H9 (cell line): ENCODE measurements around the gene PALD1. TPM values are rescaled to one million over a fixed set of nuclear protein-coding genes. Genes with fewer than 3 reads are reported as not detected.

Source experiments
- DNase-seq: peaks from one replicate; pipeline ENCODE4 v3.0.0-alpha.2; 2017
- H2AFZ ChIP-seq: one replicate; pipeline ENCODE4 v1.6.1; 2013; ENCODE audit warnings: mild to moderate bottlenecking, low read length, control low read depth, moderate library complexity
- H2AK5ac ChIP-seq: 2 replicates; pipeline ENCODE4 v1.6.1; 2013; ENCODE audit warnings: low read length, control low read depth, mixed read lengths; ENCODE audit not compliant: insufficient read length
- H2BK120ac ChIP-seq: one replicate; pipeline ENCODE4 v1.6.1; 2013; ENCODE audit warnings: low read depth, mild to moderate bottlenecking, low read length, control low read depth, inconsistent platforms; ENCODE audit not compliant: poor library complexity, severe bottlenecking
- H2BK12ac ChIP-seq: 2 replicates; pipeline ENCODE4 v1.6.1; 2013; ENCODE audit warnings: low read length, control low read depth, mixed read lengths, low read depth; ENCODE audit not compliant: insufficient read length
- H2BK15ac ChIP-seq: 2 replicates; pipeline ENCODE4 v1.6.1; 2013; ENCODE audit warnings: low read depth, low read length, control low read depth
- H2BK20ac ChIP-seq: one replicate; pipeline ENCODE4 v1.6.1; 2013; ENCODE audit warnings: low read depth, mild to moderate bottlenecking, low read length, control low read depth, inconsistent platforms; ENCODE audit not compliant: poor library complexity, severe bottlenecking
- H2BK5ac ChIP-seq: 2 replicates; pipeline ENCODE4 v1.6.1; 2013; ENCODE audit warnings: low read length, control low read depth, mixed read lengths; ENCODE audit not compliant: insufficient read length
- H3K14ac ChIP-seq: 2 replicates; pipeline ENCODE4 v1.6.1; 2013; ENCODE audit warnings: low read length, control low read depth; ENCODE audit not compliant: insufficient read depth
- H3K18ac ChIP-seq: 2 replicates; pipeline ENCODE4 v1.6.1; 2013; ENCODE audit warnings: low read depth, mild to moderate bottlenecking, mixed read lengths, low read length, control low read depth; ENCODE audit not compliant: insufficient read length
- H3K23ac ChIP-seq: 2 replicates; pipeline ENCODE4 v1.6.1; 2013; ENCODE audit warnings: low read length, control low read depth, mixed read lengths, low read depth; ENCODE audit not compliant: insufficient read length
- H3K23me2 ChIP-seq: 2 replicates; pipeline ENCODE4 v1.6.1; 2013; ENCODE audit warnings: low read depth, mild to moderate bottlenecking, mixed read lengths, low read length, control low read depth; ENCODE audit not compliant: insufficient read length, poor library complexity, severe bottlenecking
- H3K27ac ChIP-seq: 2 replicates; pipeline ENCODE4 v1.5.1; 2013; ENCODE audit warnings: low read length, control low read depth, mixed read lengths, low read depth; ENCODE audit not compliant: insufficient read length
- H3K27me3 ChIP-seq: 2 replicates; pipeline ENCODE4 v1.6.1; 2013; ENCODE audit warnings: low read length, control low read depth, inconsistent platforms; ENCODE audit not compliant: insufficient read depth
- H3K4ac ChIP-seq: 2 replicates; pipeline ENCODE4 v1.6.1; 2013; ENCODE audit warnings: low read depth, mild to moderate bottlenecking, control low read depth, inconsistent platforms, low read length, moderate library complexity
- H3K4me1 ChIP-seq: 2 replicates; pipeline ENCODE4 v1.6.1; 2013; ENCODE audit warnings: low read length, control low read depth, inconsistent platforms; ENCODE audit not compliant: insufficient read depth
- H3K4me2 ChIP-seq: 2 replicates; pipeline ENCODE4 v1.6.1; 2013; ENCODE audit warnings: low read length, control low read depth, mixed read lengths; ENCODE audit not compliant: insufficient read length, insufficient read depth
- H3K56ac ChIP-seq: 2 replicates; pipeline ENCODE4 v1.6.1; 2013; ENCODE audit warnings: low read depth, mild to moderate bottlenecking, mixed read lengths, low read length, control low read depth; ENCODE audit not compliant: insufficient read length
- H3K79me1 ChIP-seq: 2 replicates; pipeline ENCODE4 v1.6.1; 2013; ENCODE audit warnings: low read depth, mild to moderate bottlenecking, moderate library complexity, low read length, control low read depth, inconsistent platforms; ENCODE audit not compliant: insufficient read depth, poor library complexity, severe bottlenecking
- H3K79me2 ChIP-seq: 2 replicates; pipeline ENCODE4 v1.6.1; 2013; ENCODE audit warnings: low read length, control low read depth, inconsistent platforms; ENCODE audit not compliant: insufficient read depth
- H3K9ac ChIP-seq: 2 replicates; pipeline ENCODE4 v1.6.1; 2013; ENCODE audit warnings: low read length, control low read depth, mixed read lengths; ENCODE audit not compliant: insufficient read length; ENCODE audit errors: extremely low read depth
- H3K9me3 ChIP-seq: one replicate; pipeline ENCODE4 v1.6.1; 2013; ENCODE audit warnings: low read depth, low read length, inconsistent platforms; ENCODE audit not compliant: control insufficient read depth
- H3T11ph ChIP-seq: one replicate; pipeline ENCODE4 v1.6.1; 2013; ENCODE audit warnings: mild to moderate bottlenecking, low read length, control low read depth, inconsistent platforms
- H4K20me1 ChIP-seq: one replicate; pipeline ENCODE4 v1.6.1; 2013; ENCODE audit not compliant: control insufficient read depth, insufficient read length, insufficient read depth
- H4K5ac ChIP-seq: 2 replicates; pipeline ENCODE4 v1.6.1; 2013; ENCODE audit warnings: low read depth, mild to moderate bottlenecking, mixed read lengths, low read length, control low read depth; ENCODE audit not compliant: insufficient read length
- H4K8ac ChIP-seq: replicated peaks from 2 replicates; pipeline ENCODE4 v1.6.1; 2013; ENCODE audit warnings: low read length, control low read depth, mixed read lengths, low read depth; ENCODE audit not compliant: insufficient read length
- H4K91ac ChIP-seq: 2 replicates; pipeline ENCODE4 v1.6.1; 2013; ENCODE audit warnings: low read depth, mild to moderate bottlenecking, moderate library complexity, mixed read lengths, low read length, control low read depth; ENCODE audit not compliant: insufficient read length
- H3K27ac Mint-ChIP-seq, 3 experiments: 2 replicates in 2 of 3; 3 replicates in 1 of 3; pipeline ENCODE4 v1.8.0; 2020 to 2021; ENCODE audit warnings: mixed read lengths in 3 of 3, mild to moderate bottlenecking in 1 of 3, moderate library complexity in 1 of 3
- H3K27me3 Mint-ChIP-seq: 2 replicates; pipeline ENCODE4 v1.8.0; 2021; ENCODE audit warnings: low read depth, mild to moderate bottlenecking, moderate library complexity, mixed read lengths
- H3K36me3 Mint-ChIP-seq, 3 experiments: 2 replicates in 2 of 3; 3 replicates in 1 of 3; pipeline ENCODE4 v1.8.0; 2020 to 2021; ENCODE audit warnings: low read depth in 3 of 3, mixed read lengths in 3 of 3; ENCODE audit not compliant: insufficient read depth in 1 of 3
- H3K4me1 Mint-ChIP-seq, 2 experiments: 2 replicates each; pipeline ENCODE4 v1.8.0; 2020; ENCODE audit warnings: mixed read lengths in 2 of 2
- H3K4me3 Mint-ChIP-seq, 2 experiments: 2 replicates in 1 of 2; 3 replicates in 1 of 2; pipeline ENCODE4 v1.8.0; 2020 to 2021; ENCODE audit warnings: mild to moderate bottlenecking in 2 of 2, mixed read lengths in 2 of 2, moderate library complexity in 1 of 2
- H3K9me3 Mint-ChIP-seq, 2 experiments: 2 replicates in 1 of 2; 3 replicates in 1 of 2; pipeline ENCODE4 v1.8.0; 2020; ENCODE audit warnings: mild to moderate bottlenecking in 2 of 2, mixed read lengths in 2 of 2, moderate library complexity in 1 of 2
- WGBS: extraction: QIAGEN DNeasy Blood & Tissue Kit; methylation state at CpG from one replicate; pipeline ENCODE4 v1.1.7; 2013; ENCODE audit warnings: missing lambda C conversion rate, low lambda C conversion rate, mixed read lengths; ENCODE audit not compliant: insufficient read length; ENCODE audit errors: extremely low coverage; 5-methylcytosine and 5-hydroxymethylcytosine counted together
- total RNA-seq: library from RNA; stranded (reverse); gene quantifications from 2 replicates; pipeline ENCODE4 v1.2.1, GENCODE V29; 2021
- TF ChIP-seq, protein P1 (sequence below): fragments of 200-600 bp; sonication (generic); conservative IDR thresholded peaks from 3 replicates; pipeline ENCODE4 v1.8.0; 2021; ENCODE audit warnings: antibody characterized with exemption, mild to moderate bottlenecking

Gene PALD1
- total RNA-seq, 1 experiment from 2014 or later, result 21.1 TPM

DNA sequence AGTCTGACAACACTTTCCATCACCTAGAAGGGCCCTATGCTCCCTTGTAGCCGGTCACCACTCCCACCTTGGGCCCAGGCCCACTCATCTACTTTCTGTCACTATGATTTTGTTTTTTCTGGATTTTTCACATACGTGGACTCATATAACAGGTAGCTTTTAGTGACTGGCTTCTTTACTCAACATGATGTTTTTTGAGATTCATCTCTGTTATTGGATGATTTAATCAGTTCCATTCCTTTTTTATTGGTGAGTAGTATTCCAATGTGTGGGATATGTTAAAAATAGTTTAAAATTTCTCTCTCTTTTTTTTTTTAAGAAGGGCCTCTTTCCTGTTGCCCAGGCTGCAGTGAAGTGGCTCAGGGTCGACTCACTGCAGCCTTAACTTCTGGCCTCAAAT is 9.3 kb downstream of the PALD1 start:
- no peaks in the 10 kb centered on the region for H3K9me3 ChIP-seq
- H3K4ac ChIP-seq, result no peak overlapping the region
- H2BK12ac ChIP-seq, result no peak overlapping the region
- H2BK20ac ChIP-seq, result no peak overlapping the region
- H2AFZ ChIP-seq, result no peak overlapping the region
- no peak overlapping the region for H3K23ac ChIP-seq
- Mint-ChIP-seq H3K36me3 (peaks cover 0 to 29% (median 14%) of the 10 kb centered on the region in 3 experiments; a peak in 5 of 7 replicates), H3K27ac (no peak overlapping the region), H3K27me3 (no peaks in the 10 kb centered on the region), H3K4me1 (peaks cover 18 to 29% of the 10 kb centered on the region in 2 experiments), H3K9me3 (no peaks in the 10 kb centered on the region), H3K4me3 (no peak overlapping the region)
- no peak overlapping the region for H3K18ac ChIP-seq
- no CpG with 5 or more reads among the region's 3 CpGs for WGBS
- no peak overlapping the region for H3K9ac ChIP-seq
- peaks cover 6% of the 10 kb centered on the region for H3K4me1 ChIP-seq
- H4K8ac ChIP-seq, result no peak overlapping the region
- no peaks in the 10 kb centered on the region for H3K27me3 ChIP-seq
- H2BK120ac ChIP-seq, result no peak overlapping the region
- H3K27ac ChIP-seq, result no peak overlapping the region
- TF ChIP-seq, protein P1, sequence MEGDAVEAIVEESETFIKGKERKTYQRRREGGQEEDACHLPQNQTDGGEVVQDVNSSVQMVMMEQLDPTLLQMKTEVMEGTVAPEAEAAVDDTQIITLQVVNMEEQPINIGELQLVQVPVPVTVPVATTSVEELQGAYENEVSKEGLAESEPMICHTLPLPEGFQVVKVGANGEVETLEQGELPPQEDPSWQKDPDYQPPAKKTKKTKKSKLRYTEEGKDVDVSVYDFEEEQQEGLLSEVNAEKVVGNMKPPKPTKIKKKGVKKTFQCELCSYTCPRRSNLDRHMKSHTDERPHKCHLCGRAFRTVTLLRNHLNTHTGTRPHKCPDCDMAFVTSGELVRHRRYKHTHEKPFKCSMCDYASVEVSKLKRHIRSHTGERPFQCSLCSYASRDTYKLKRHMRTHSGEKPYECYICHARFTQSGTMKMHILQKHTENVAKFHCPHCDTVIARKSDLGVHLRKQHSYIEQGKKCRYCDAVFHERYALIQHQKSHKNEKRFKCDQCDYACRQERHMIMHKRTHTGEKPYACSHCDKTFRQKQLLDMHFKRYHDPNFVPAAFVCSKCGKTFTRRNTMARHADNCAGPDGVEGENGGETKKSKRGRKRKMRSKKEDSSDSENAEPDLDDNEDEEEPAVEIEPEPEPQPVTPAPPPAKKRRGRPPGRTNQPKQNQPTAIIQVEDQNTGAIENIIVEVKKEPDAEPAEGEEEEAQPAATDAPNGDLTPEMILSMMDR, result no peak
- H3K14ac ChIP-seq, result no peak overlapping the region
- peaks cover 4% of the 10 kb centered on the region for H3K79me2 ChIP-seq
- H2AK5ac ChIP-seq, result no peak overlapping the region
- no peaks in the 10 kb centered on the region for H3K79me1 ChIP-seq
- H3K4me2 ChIP-seq, result no peak overlapping the region
- no peak overlapping the region for H2BK5ac ChIP-seq
- no peak overlapping the region for H2BK15ac ChIP-seq
- H3K23me2 ChIP-seq, result no peaks in the 10 kb centered on the region
- no peak for DNase-seq
- H3K56ac ChIP-seq, result no peak overlapping the region
- no peak overlapping the region for H4K5ac ChIP-seq
- no peak overlapping the region for H4K91ac ChIP-seq
- H3T11ph ChIP-seq, result no peak overlapping the region
- no peaks in the 10 kb centered on the region for H4K20me1 ChIP-seq
